Stimulated activated CD4-positive, alpha-beta T cell treated with anti-CD3 and anti-CD28 coated beads, Interleukin-12 subunit alpha, Interleukin-12 subunit beta, amount 100 ng/mL, for 24 hours (primary cell): ENCODE measurements around the gene MAML1.
"Not testable (repeated sequence)": the region's sequence is repeated elsewhere in the genome, so short reads cannot be mapped to it uniquely, and the experiment has no call there.

Experiments
- DNase-seq, 2 experiments: peaks; one replicate each; pipeline ENCODE4 v3.0.0-alpha.2; 2020; ENCODE audit warnings: low read depth in 2 of 2

Gene MAML1

DNA sequence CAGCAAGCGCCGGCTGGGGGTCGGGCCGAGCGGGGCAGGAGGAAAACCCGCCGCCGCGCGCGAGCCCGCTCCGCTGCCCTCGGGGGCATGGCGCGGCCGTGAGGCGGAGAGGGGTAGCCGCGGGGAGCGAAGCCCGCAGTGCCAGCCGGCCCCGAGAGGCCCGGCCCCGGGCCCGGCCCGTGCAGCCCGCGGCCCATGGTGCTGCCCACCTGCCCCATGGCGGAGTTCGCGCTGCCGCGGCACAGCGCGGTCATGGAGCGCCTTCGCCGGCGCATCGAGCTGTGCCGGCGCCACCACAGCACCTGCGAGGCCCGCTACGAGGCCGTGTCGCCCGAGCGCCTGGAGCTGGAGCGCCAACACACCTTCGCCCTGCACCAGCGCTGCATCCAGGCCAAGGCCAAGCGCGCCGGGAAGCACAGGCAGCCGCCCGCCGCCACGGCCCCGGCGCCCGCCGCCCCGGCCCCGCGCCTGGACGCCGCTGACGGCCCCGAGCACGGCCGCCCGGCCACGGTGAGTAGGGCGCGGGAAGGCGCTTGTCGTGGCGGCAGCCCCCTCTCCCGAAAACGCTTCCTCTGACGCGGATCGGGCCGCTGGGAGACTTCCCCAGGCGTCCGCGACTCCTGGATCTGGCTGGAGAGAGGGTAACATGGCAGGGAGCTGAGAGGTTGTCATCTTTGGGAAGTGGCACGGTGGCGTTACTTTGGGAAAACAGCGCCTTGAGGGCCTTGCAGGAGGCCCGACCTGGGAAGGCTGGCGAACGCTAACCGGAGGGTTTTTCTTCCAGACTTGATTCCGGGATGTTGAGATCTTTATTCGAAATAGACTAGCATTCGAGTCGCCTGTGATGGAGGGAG, 523 bp downstream of the MAML1 start:
- no peak for DNase-seq

DNA sequence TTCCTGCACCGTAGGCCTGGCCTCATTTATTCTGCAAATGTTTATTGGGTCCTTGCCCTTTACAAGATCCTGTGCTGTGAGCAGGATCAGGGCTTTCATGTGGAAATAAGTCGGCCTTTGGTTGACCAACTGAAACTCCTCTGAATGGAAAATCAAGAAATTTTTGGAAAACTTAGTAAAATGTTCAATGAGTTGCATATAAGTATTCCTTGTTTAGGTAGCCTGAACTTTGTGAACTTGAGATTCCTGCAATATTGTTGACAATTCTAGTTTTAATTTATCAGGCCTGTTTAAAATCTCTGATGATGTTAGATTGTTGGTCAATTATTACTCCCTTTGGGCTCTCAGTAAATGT, 1.1 kb downstream of the MAML1 start:
- DNase-seq = no peak

GRCh38 chr5:179734536-179735164, 2.0 kb downstream of the MAML1 start:
- DNase-seq = no peak

DNA sequence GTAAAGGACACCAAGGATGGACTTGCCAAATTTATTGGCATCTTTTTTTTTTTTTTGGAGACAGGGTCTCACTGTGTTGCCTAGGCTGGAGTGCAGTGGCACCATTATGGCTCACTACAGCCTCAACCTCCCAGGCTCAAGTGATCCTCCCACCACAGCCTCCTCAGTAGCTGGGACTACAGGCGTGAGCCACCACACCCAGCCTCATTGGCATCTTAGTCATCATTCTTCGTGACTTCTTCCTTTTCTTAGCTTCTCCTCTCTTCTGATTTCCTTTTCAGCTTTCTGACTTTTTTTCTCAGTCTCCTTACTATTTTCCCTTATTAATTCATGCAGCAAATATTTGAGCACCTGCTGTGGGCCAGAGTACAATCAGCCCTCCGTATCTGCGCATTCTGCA, 6.1 kb downstream of the MAML1 start:
- no peak for DNase-seq

DNA sequence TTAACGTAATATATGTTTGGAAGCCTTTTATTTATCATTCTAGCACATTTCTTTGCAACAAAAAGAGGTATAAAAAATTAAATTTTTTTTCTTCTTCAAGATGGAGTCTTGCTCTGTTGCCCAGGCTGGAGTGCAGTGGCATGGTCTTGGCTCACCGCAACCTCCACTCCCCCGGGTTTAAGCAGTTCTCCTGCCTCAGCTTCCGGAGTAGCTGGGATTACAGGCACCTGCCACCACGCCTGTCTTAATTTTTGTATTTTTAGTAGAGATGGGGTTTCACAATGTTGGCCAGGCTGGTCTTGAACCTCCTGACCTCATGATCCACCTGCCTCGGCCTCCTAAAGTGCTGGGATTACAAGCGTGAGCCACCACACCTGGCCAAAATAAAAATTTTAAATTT, 11.5 kb downstream of the MAML1 start:
- not testable (repeated sequence) for DNase-seq

GRCh38 chr5:179746872-179747271, 14.2 kb downstream of the MAML1 start:
- no peak for DNase-seq

- DNase-seq = no peak
Observed at GRCh38 chr5:179747811-179748210, 15.2 kb downstream of the MAML1 start.

DNA sequence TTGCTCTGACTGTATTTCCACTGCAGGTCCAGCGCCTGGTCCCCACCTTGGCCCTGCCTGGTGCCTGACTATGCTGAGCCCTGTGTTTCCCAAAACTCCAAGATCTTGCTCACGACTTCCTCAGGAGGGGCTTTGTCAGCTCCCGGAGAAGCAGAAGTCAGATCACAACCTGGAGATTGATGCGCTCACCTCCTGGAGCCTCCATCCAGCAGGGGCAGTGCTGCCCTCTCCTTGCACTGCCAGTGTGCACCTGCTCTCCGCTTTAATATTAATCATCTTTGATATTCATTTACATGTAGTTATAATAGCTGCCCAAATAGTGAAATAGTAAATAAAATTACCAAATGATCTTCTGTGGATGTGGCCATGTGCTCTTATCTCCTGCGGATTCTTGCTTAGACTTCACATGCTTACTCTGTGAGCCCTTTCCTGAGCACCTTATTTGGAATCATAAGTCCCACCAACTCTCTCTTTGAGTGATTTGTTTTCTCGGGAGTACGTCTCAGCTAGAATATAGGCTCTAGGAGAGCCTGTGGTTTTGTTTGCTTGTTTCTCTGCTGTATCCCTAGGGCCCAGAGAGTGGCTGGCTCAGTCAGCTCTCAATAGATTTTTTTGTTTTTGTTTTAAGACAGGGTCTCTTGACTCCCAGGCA, 17.4 kb downstream of the MAML1 start:
- DNase-seq = no peak

GRCh38 chr5:179753971-179754370, 21.3 kb downstream of the MAML1 start:
- no peak for DNase-seq

DNA sequence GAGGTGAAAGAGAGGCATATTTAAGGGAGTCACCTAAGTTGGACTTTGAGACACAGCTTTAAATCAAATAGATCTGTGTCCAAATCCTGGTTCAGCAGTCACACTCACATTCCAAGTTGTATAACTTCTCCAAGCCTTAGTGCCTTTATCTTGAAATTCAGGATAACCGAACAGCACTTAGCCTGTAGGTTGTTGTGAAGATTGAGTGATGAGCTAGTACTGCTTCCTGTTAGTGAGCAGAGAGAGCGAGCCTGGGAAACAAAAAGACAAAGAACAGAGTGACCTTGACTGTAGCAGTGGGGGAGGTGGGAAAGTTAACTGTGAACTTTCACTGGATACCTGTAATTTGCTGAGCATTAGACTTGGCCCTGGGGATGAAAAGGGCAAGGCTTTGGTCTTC, 22.4 kb downstream of the MAML1 start:
- DNase-seq = no peak

GRCh38 chr5:179758955-179759354, 26.3 kb downstream of the MAML1 start:
- DNase-seq = no peak

- no peak for DNase-seq
Observed at GRCh38 chr5:179759581-179760551, 27.2 kb downstream of the MAML1 start.

DNA sequence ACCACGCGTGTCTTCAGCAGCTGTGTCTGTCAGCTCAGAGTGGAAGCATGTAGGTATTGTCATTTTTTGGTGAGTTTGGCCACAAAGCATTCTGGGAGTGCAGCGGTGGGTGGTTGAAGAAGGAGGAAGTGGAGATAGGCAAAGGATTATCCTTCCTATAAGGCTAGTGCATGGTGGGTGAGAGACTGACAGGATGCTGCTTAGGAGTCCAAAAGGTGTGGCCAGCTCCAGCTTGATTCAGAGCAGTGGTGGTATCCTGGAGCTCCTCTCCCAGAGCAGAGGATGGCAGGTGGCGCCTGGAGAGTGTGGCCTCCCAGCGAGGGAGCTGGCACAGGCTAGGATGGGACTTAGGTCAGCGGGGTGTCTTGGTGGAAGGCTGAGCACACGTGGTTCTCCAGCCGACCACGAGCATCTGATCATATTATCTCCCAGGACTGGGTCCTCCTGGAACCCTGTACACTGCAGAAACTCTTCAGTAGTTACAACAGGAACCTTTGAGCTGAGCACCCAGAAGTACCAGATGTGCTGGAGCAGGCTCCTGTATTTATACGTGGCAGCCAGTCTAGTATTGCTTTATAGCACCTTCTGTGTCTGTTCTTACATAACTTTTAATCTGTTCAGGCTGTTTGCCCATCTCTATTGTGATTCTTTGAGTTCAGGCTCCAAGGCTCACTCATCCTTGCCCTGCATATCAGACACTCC, 29.6 kb downstream of the MAML1 start:
- DNase-seq = no peak

DNA sequence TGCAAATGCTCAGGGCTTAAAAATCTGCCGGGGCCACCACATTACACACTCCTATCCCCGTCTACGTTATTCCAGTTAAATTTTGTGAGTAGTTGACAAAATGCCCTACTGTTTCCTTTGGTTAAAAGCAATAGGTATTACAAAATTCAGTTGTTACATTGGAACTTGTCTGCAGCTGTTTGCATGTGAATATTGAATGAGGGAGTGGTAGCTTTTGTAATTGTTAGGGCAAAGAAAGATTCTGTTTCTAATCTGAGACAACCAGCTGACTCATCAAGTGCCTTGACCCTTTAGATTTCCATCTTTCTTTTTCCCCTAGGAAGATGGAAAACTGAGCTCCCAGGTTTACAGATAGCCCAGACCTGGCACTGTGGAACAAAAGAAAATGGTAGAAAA, 30.2 kb downstream of the MAML1 start:
- DNase-seq = no peak

GRCh38 chr5:179763215-179763945, 30.8 kb downstream of the MAML1 start:
- DNase-seq = peak in 1 of 2 experiments; percentile 22

GRCh38 chr5:179764056-179764455, 31.4 kb downstream of the MAML1 start:
- DNase-seq = no peak

- no peak for DNase-seq
Observed at GRCh38 chr5:179765400-179765799, 32.8 kb downstream of the MAML1 start.

- DNase-seq = no peak
Observed at GRCh38 chr5:179766021-179766725, 33.6 kb downstream of the MAML1 start.

DNA sequence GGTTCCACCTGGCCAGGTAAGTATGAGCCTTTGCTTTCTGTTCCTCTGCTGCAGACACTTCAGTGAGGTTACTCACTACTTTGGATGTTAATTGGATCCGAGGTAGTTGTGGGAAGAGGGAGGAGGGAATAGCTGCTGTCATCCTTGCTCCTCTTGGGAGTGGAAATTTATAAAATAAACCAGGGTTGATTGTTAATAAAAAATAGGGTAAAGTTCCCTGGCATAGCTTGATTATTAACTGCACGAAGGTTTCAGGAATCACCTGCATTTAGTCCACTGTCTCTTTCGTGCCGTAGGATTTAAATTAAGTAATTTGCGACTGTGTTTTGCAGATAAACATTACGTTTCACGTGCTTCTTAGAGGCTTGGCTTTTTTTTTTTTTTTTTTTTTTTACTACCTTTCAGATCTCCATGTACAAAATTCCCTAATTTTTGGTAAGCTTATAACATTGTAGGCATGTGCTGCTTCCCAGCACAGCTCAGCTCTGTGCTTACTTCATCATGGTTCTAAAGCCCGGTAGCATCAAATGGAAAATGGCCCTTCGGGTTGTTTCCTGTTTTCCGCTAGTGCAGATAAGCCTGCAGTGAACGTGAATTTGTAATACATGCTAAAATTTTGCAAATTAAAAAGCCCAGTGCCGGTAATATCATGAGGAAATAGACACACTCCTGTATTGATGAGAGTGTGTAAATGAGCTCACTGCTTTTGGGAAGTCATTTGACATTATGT, 34.3 kb downstream of the MAML1 start:
- DNase-seq = no peak
